ENCODE results near the gene TGIF2.

TGIF2 gene

GRCh38 chr20:36544134-36545018 lies 29.0 kb upstream of the TGIF2 start:
- TF ChIP-seq CTBP1 (IDR thresholded peaks at IDR 0.05; ENCODE audit: borderline replicate concordance) (no peak), SP1 (IDR thresholded peaks at IDR 0.05) (no peak), LEF1 (IDR thresholded peaks at IDR 0.05; ENCODE audit: borderline replicate concordance) (no peak), L3MBTL2 (conservative IDR thresholded peaks at IDR 0.05) (no peak)
- POLR2A ChIA-PET: no interaction called here

GRCh38 chr20:36546111-36546736 lies 27.2 kb upstream of the TGIF2 start:
- ChIA-PET POLR2A (no interaction called here), CTCF (no interaction called here)
- peak; percentile 3 for DNase-seq (ENCODE audit: extremely low spot score)
- no peak for TF ChIP-seq L3MBTL2 (conservative IDR thresholded peaks at IDR 0.05)
- no peak for TF ChIP-seq CTBP1 (IDR thresholded peaks at IDR 0.05; ENCODE audit: borderline replicate concordance)
- no peak for TF ChIP-seq NFRKB (IDR thresholded peaks at IDR 0.05)
- TF ChIP-seq FOXK2 (IDR thresholded peaks at IDR 0.05): no peak
- TF ChIP-seq PKNOX1 (IDR thresholded peaks at IDR 0.05): no peak
- no peak for TF ChIP-seq TARDBP (IDR thresholded peaks at IDR 0.05)
- TF ChIP-seq SP1 (IDR thresholded peaks at IDR 0.05): no peak
- no peak for TF ChIP-seq ELF4 (IDR thresholded peaks at IDR 0.05)
- TF ChIP-seq FOXA1 (IDR thresholded peaks at IDR 0.05): no peak
- TF ChIP-seq LEF1 (IDR thresholded peaks at IDR 0.05; ENCODE audit: borderline replicate concordance): no peak
- no peak for TF ChIP-seq FOXM1 (IDR thresholded peaks at IDR 0.05; ENCODE audit: borderline replicate concordance)
- no peak for TF ChIP-seq HDGF (IDR thresholded peaks at IDR 0.05; ENCODE audit: borderline replicate concordance)
- no peak for TF ChIP-seq ARNT (IDR thresholded peaks at IDR 0.05)
- no peak for TF ChIP-seq ZNF384 (IDR thresholded peaks at IDR 0.05)

More at GRCh38 chr20:36544134-36545018, 29.0 kb upstream of the TGIF2 start:
- DNase-seq (ENCODE audit: extremely low spot score): no peak
- CTCF ChIA-PET: no interaction called here

GRCh38 chr20:36547186-36548005 lies 26.0 kb upstream of the TGIF2 start:
- peak; percentile 4 for DNase-seq (ENCODE audit: extremely low spot score)
- no peak for TF ChIP-seq ELF4 (IDR thresholded peaks at IDR 0.05)
- TF ChIP-seq LEF1 (IDR thresholded peaks at IDR 0.05; ENCODE audit: borderline replicate concordance): no peak
- TF ChIP-seq BHLHE40 (IDR thresholded peaks at IDR 0.05; ENCODE audit: borderline replicate concordance): no peak
- no peak for TF ChIP-seq PKNOX1 (IDR thresholded peaks at IDR 0.05)
- no peak for TF ChIP-seq SP1 (IDR thresholded peaks at IDR 0.05)
- TF ChIP-seq HDGF (IDR thresholded peaks at IDR 0.05; ENCODE audit: borderline replicate concordance): no peak
- no peak for TF ChIP-seq FOXA1 (IDR thresholded peaks at IDR 0.05)
- no peak for TF ChIP-seq FOXM1 (IDR thresholded peaks at IDR 0.05; ENCODE audit: borderline replicate concordance)
- TF ChIP-seq CTBP1 (IDR thresholded peaks at IDR 0.05; ENCODE audit: borderline replicate concordance): no peak
- no peak for TF ChIP-seq SUZ12 (IDR thresholded peaks at IDR 0.05)
- no peak for TF ChIP-seq ARNT (IDR thresholded peaks at IDR 0.05)
- no peak for TF ChIP-seq ZNF384 (IDR thresholded peaks at IDR 0.05)
- no peak for TF ChIP-seq TARDBP (IDR thresholded peaks at IDR 0.05)
- TF ChIP-seq FOXK2 (IDR thresholded peaks at IDR 0.05): no peak
- TF ChIP-seq NFRKB (IDR thresholded peaks at IDR 0.05): no peak
- TF ChIP-seq L3MBTL2 (conservative IDR thresholded peaks at IDR 0.05): no peak
- ChIA-PET CTCF (interaction anchor here (1.0 kb wide), 1 partner anchor 49 kb away, joined by 3 read pairs; no protein-coding TSS in a partner anchor), POLR2A (interaction anchor here (1.1 kb wide), 1 partner anchor 58 kb away, joined by 4 read pairs; the partner anchor contains the start of gene RAB5IF)

GRCh38 chr20:36548006-36548315 lies 25.4 kb upstream of the TGIF2 start:
- DNase-seq (ENCODE audit: extremely low spot score): no peak
- POLR2A ChIA-PET: interaction anchor here (1.1 kb wide), 1 partner anchor 58 kb away, joined by 4 read pairs; the partner anchor contains the start of gene RAB5IF
- CTCF ChIA-PET: interaction anchor here (1.0 kb wide), 1 partner anchor 48 kb away, joined by 3 read pairs; no protein-coding TSS in a partner anchor
- no peak for TF ChIP-seq ELF4 (IDR thresholded peaks at IDR 0.05)
- TF ChIP-seq TARDBP (IDR thresholded peaks at IDR 0.05): no peak
- no peak for TF ChIP-seq LEF1 (IDR thresholded peaks at IDR 0.05; ENCODE audit: borderline replicate concordance)
- no peak for TF ChIP-seq L3MBTL2 (conservative IDR thresholded peaks at IDR 0.05)

GRCh38 chr20:36548704-36549627 lies 24.4 kb upstream of the TGIF2 start:
- CTCF ChIA-PET: interaction anchor here (0.6 kb wide), 1 partner anchor 153 kb away, joined by 3 read pairs; no protein-coding TSS in a partner anchor
- POLR2A ChIA-PET: no interaction called here
- TF ChIP-seq BHLHE40 (IDR thresholded peaks at IDR 0.05; ENCODE audit: borderline replicate concordance): no peak
- TF ChIP-seq ZNF384 (IDR thresholded peaks at IDR 0.05): no peak
- no peak for TF ChIP-seq CTBP1 (IDR thresholded peaks at IDR 0.05; ENCODE audit: borderline replicate concordance)
- TF ChIP-seq FOXA1 (IDR thresholded peaks at IDR 0.05): no peak
- no peak for TF ChIP-seq SUZ12 (IDR thresholded peaks at IDR 0.05)

More at GRCh38 chr20:36548704-36549627, 24.4 kb upstream of the TGIF2 start:
- DNase-seq (ENCODE audit: extremely low spot score): no peak

Data from HEK293T (cell line).